ENCODE results near the gene ZNF526. TPM values are rescaled to one million over a fixed set of nuclear protein-coding genes. Genes with fewer than 3 reads are reported as not detected.

ZNF526 gene
- total and polyA plus RNA-seq, 9 donors = 2.4 to 17.9 (median 12.9) TPM

DNA sequence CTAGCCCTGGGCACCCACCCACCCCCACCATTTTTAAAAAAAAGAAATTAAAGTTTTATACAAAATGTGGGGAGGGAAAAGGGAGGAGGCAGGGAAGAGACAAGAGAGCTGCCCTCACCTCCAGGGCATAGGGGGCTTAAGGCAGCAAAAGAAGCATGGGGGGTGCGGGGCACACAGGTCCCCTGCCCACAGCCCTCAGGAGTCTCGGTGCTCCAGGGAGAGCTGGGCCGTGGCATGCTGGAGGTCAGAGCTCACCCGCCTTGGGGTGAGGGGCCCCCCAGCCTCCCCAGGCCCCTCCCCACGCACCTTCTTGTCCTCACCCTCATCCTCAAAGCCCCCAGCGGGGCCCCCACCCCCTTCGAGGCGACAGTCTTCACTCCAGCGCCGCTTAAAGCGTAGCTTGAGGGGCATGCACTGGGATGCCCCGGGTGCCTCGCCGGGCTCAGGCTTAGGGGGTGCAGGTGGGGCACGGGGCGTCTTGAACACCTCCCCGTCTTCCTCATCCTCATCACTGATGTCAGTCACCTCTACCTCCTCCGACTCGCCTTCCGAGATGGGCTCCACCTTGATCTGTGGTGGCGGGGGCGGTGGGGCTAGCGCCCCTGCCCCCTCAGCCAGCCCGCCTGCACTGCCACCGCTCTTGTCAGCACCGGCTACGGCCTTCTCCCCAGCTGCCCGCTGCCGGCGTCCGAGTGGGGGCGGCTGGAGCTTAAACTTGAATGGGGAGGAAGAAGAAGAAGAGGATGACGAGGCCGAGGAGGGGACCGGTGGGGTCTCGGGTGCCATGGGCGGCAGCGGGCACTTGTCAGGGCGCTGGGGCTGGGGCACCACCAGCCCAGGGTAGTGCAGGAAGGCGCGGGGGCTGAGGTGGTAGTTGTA, 28.4 kb downstream of the ZNF526 start:
- H3K9me3 ChIP-seq = no peaks in the 10 kb centered on the region
- intact Hi-C loops (cut with DNase I) = loop anchor here (5.0 to 10.0 kb wide), 3 partner anchors 39 to 146 kb away; partner anchors contain the start of gene CNFN (in 1 of the 4)

GRCh38 chr19:42249149-42249750, 29.1 kb downstream of the ZNF526 start:
- intact Hi-C loops (cut with DNase I) = loop anchor here (5.0 to 10.0 kb wide), 3 partner anchors 38 to 146 kb away; partner anchors contain the start of gene CNFN (in 1 of the 4)
- Histone ChIP-seq H3K4me1 (ENCODE audit: insufficient read depth) (peaks cover 33% of the 10 kb centered on the region), H3K4me3 (no peak overlapping the region), H3K27me3 (no peaks in the 10 kb centered on the region), H3K27ac (no peak overlapping the region), H3K36me3 (no peaks in the 10 kb centered on the region), H3K9me3 (no peaks in the 10 kb centered on the region)
- TF ChIP-seq CTCF (IDR thresholded peaks at IDR 0.05) = no peak
- no peak for TF ChIP-seq EP300 (IDR thresholded peaks at IDR 0.05)
- TF ChIP-seq POLR2A (IDR thresholded peaks at IDR 0.05) = no peak
- 78 to 79% (median 79%) methylated on average over 36 of the region's 36 CpGs for WGBS, 3 donors
- DNase-seq = peak in 3 of 5 donors; percentile 39 to 45 (median 43)

More for the DNA sequence above, 28.4 kb downstream of the ZNF526 start:
- Histone ChIP-seq H3K4me3 (no peak overlapping the region), H3K36me3 (no peaks in the 10 kb centered on the region), H3K27ac (no peak overlapping the region), H3K27me3 (no peaks in the 10 kb centered on the region), H3K4me1 (ENCODE audit: insufficient read depth) (peaks cover 34% of the 10 kb centered on the region)
- no peak for TF ChIP-seq CTCF (IDR thresholded peaks at IDR 0.05)
- no peak for TF ChIP-seq EP300 (IDR thresholded peaks at IDR 0.05)
- TF ChIP-seq POLR2A (IDR thresholded peaks at IDR 0.05) = no peak
- peak in 3 of 5 donors; percentile 49 to 51 (median 50) for DNase-seq
- 76 to 80% (median 76%) methylated on average over 41 of the region's 41 CpGs for WGBS, 3 donors

DNA sequence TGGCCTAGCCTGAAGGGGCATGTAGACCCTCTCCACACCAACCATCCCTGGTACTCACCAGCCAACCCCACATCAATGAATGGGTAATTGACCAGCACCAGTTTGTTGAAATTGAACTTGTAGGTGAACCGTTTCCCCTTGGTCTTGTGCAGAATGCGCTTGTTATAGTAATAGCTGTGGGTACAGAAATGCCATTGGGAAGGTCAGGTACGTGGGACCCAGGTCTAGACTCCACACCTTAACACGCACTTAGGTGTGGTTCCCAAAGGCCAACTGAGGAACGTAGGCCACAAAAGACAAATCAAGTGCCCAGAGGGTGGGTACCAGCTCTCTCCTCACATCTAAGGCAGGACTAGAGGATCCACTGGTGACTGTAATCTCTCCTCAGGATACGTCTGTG, 29.7 kb downstream of the ZNF526 start:
- no peaks in the 10 kb centered on the region for H3K9me3 ChIP-seq
- H3K4me3 ChIP-seq = no peak overlapping the region
- no peaks in the 10 kb centered on the region for H3K36me3 ChIP-seq
- 74 to 77% (median 77%) methylated on average over 6 of the region's 6 CpGs for WGBS, 3 donors
- H3K27ac ChIP-seq = no peak overlapping the region
- TF ChIP-seq EP300 (IDR thresholded peaks at IDR 0.05) = no peak
- TF ChIP-seq CTCF (IDR thresholded peaks at IDR 0.05) = no peak
- no peak for TF ChIP-seq POLR2A (IDR thresholded peaks at IDR 0.05)
- no peaks in the 10 kb centered on the region for H3K27me3 ChIP-seq
- peaks cover 33% of the 10 kb centered on the region for H3K4me1 ChIP-seq (ENCODE audit: insufficient read depth)
- no peak for DNase-seq
- intact Hi-C loops (cut with DNase I) = loop anchor here (5.0 to 10.0 kb wide), 3 partner anchors 38 to 145 kb away; partner anchors contain the start of gene CNFN (in 1 of the 4)

DNA sequence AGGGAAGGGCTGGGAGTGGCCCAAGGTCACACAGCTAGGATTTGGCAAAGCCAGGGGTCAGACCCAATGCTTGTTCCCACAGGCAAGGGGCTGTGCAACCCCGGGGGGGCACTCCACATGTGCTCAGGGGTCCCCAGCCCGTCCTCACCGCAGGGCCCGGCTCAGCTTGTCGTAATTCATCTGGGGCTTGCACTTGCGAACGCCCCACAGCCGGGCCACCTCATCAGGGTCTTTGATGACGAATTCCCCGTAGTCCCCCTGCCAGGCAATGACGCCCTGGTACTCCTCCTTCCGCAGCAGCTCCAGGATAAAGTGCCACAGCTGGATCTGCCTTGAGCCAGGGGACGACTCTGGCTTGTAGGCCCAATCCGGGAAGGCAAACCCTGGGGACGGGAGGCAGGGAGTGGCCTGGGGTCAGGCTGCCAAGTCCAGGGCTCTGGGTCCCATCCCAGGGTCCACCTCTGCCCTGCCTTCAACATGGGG, 30.1 kb downstream of the ZNF526 start:
- no peak overlapping the region for H3K4me3 ChIP-seq
- H3K27me3 ChIP-seq = no peaks in the 10 kb centered on the region
- H3K36me3 ChIP-seq = no peaks in the 10 kb centered on the region
- 52 to 65% (median 62%) methylated on average over 15 of the region's 15 CpGs for WGBS, 3 donors
- H3K27ac ChIP-seq = peak overlapping the region; percentile 42 to 44
- peaks cover 33% of the 10 kb centered on the region for H3K4me1 ChIP-seq (ENCODE audit: insufficient read depth)
- peak in 3 of 5 donors; percentile 24 to 49 (median 47) for DNase-seq
- intact Hi-C loops (cut with DNase I) = no loop called here
- H3K9me3 ChIP-seq = no peaks in the 10 kb centered on the region
- no peak for TF ChIP-seq CTCF (IDR thresholded peaks at IDR 0.05)
- TF ChIP-seq EP300 (IDR thresholded peaks at IDR 0.05) = no peak
- no peak for TF ChIP-seq POLR2A (IDR thresholded peaks at IDR 0.05)

Data from ovary (tissue), 9 donors.